HCT116 (cell line): ENCODE data around the gene KCNIP3. TPM values are rescaled to one million over a fixed set of nuclear protein-coding genes. Genes with fewer than 3 reads are reported as not detected.

Experiments
- ATAC-seq: fragments of 200-7000 bp; cut with Tn5 transposase; 2 replicates; pipeline ENCODE4 v1.9.1; 2020; ENCODE audit warnings: mild to moderate bottlenecking, moderate library complexity
- BruUV-seq: library from RNA; stranded (reverse); fragments of 400-500 nt; replicated peaks from 2 replicates; lab custom pipeline; 2021; lab: Mats Ljungman, UMichigan
- CTCF ChIA-PET: fragments of 300-600 bp; sonication (Branson Sonifier 250); formaldehyde crosslinking; loops from one replicate; lab custom pipeline; 2021; ENCODE audit warnings: antibody characterized with exemption; lab: Charles Lee
- POLR2A ChIA-PET: fragments of 300-600, 350-600 bp; sonication (Branson Sonifier 250); formaldehyde crosslinking; loops from one replicate; lab custom pipeline; 2021; ENCODE audit warnings: antibody characterized with exemption; lab: Charles Lee
- RAD21 ChIA-PET, 2 experiments: fragments of 300-600 bp; sonication (Branson Sonifier 250); formaldehyde crosslinking; loops; one replicate each; lab custom pipeline; 2023; ENCODE audit warnings: low total read pairs in 2 of 2; ENCODE audit not compliant: uncharacterized antibody in 2 of 2, unreplicated experiment in 2 of 2, low non-redundant PET in 1 of 2; lab: Charles Lee
- DNase-seq: peaks from one replicate; pipeline ENCODE4 v3.0.0-alpha.2; 2010; ENCODE audit warnings: low read depth, low spot score
- H2AFZ ChIP-seq: fragments of 200-600 bp; shearing (Covaris generic), sonication (generic); 2 replicates; pipeline ENCODE4 v1.6.1; 2017; ENCODE audit warnings: low read depth, mixed run types, mixed read lengths, antibody characterized with exemption, low read length; ENCODE audit not compliant: poor library complexity, severe bottlenecking
- H3K27ac ChIP-seq: 2 replicates; pipeline ENCODE4 v1.5.1; 2012; ENCODE audit warnings: low read depth, low read length
- H3K27me3 ChIP-seq: fragments of 200-600 bp; sonication (generic); 2 replicates; pipeline ENCODE4 v1.6.1; 2016; ENCODE audit warnings: mixed run types, low read length, mixed read lengths; ENCODE audit not compliant: insufficient read depth
- H3K36me3 ChIP-seq, 2 experiments: fragments of 200-500 bp in 1 of 2; fragments of 200-600 bp in 1 of 2; sonication (Bioruptor generic) in 1 of 2; sonication (generic) in 1 of 2; 2 replicates each; pipeline versions ENCODE4 v1.5.1 to v1.6.1; 2014 to 2016; ENCODE audit warnings: low read length in 2 of 2, inconsistent platforms in 1 of 2, mixed read lengths in 1 of 2, mixed run types in 1 of 2; ENCODE audit not compliant: insufficient read depth in 2 of 2, control insufficient read depth in 1 of 2
- H3K4me1 ChIP-seq, 2 experiments: fragments of 200-600 bp in 1 of 2; sonication (generic) in 1 of 2; 2 replicates each; pipeline versions ENCODE4 v1.5.1 to v1.6.1; 2012 to 2017; ENCODE audit warnings: low read length in 2 of 2, inconsistent platforms in 1 of 2, mild to moderate bottlenecking in 1 of 2, mixed read lengths in 1 of 2, mixed run types in 1 of 2, moderate library complexity in 1 of 2; ENCODE audit not compliant: insufficient read depth in 2 of 2, control insufficient read depth in 1 of 2
- H3K4me2 ChIP-seq: fragments of 200-600 bp; sonication (generic); 2 replicates; pipeline ENCODE4 v1.6.1; 2017; ENCODE audit warnings: mixed run types, low read length, mixed read lengths
- H3K4me3 ChIP-seq, 2 experiments: fragments of 200-600 bp in 1 of 2; sonication (generic) in 1 of 2; replicated peaks in 1 of 2; 2 replicates each; pipeline ENCODE4 v1.5.1; 2011 to 2016; ENCODE audit warnings: low read length in 2 of 2, control low read depth in 1 of 2, low read depth in 1 of 2, mild to moderate bottlenecking in 1 of 2, mixed read lengths in 1 of 2, mixed run types in 1 of 2
- H3K79me2 ChIP-seq: fragments of 200-600 bp; sonication (generic); 2 replicates; pipeline ENCODE4 v1.6.1; 2017; ENCODE audit warnings: mild to moderate bottlenecking, mixed run types, low read length, moderate library complexity, mixed read lengths; ENCODE audit not compliant: insufficient read depth
- H3K9ac ChIP-seq: fragments of 200-600 bp; sonication (generic); 2 replicates; pipeline ENCODE4 v1.6.1; 2016; ENCODE audit warnings: low read length, mixed read lengths
- H3K9me2 ChIP-seq: fragments of 200-600 bp; sonication (generic), shearing (Covaris generic); 2 replicates; pipeline ENCODE4 v1.6.1; 2017; ENCODE audit warnings: mixed run types, mild to moderate bottlenecking, moderate library complexity; ENCODE audit not compliant: insufficient read depth
- H3K9me3 ChIP-seq, 2 experiments: fragments of 200-500 bp in 1 of 2; fragments of 200-600 bp in 1 of 2; sonication (Bioruptor generic) in 1 of 2; sonication (generic) in 1 of 2; 2 replicates each; pipeline ENCODE4 v1.6.1; 2014 to 2017; ENCODE audit warnings: low read length in 2 of 2, mixed read lengths in 2 of 2, inconsistent platforms in 1 of 2, low read depth in 1 of 2, mild to moderate bottlenecking in 1 of 2, mixed run types in 1 of 2, moderate library complexity in 1 of 2; ENCODE audit not compliant: control insufficient read depth in 1 of 2, insufficient read depth in 1 of 2
- H4K20me1 ChIP-seq: fragments of 200-600 bp; sonication (generic), shearing (Covaris generic); 2 replicates; pipeline ENCODE4 v1.6.1; 2017; ENCODE audit warnings: mixed run types, mild to moderate bottlenecking, moderate library complexity; ENCODE audit not compliant: insufficient read depth
- CBX3 ChIP-seq: IDR thresholded peaks from 2 replicates; pipeline ENCODE4 v1.6.1; 2012; ENCODE audit warnings: low read depth
- CEBPB ChIP-seq: IDR thresholded peaks from 2 replicates; pipeline ENCODE4 v1.6.1; 2012; ENCODE audit warnings: low read depth
- EGR1 ChIP-seq: IDR thresholded peaks from 2 replicates; pipeline ENCODE4 v1.6.1; 2012; ENCODE audit warnings: low read depth
- EZH2 ChIP-seq: fragments of 200-600 bp; sonication (generic); IDR thresholded peaks from 2 replicates; pipeline ENCODE4 v1.6.1; 2017; ENCODE audit warnings: antibody characterized with exemption, mixed run types
- EZH2phosphoT487 ChIP-seq: fragments of 200-600 bp; IDR thresholded peaks from 2 replicates; pipeline ENCODE4 v1.6.1; 2018; ENCODE audit warnings: antibody characterized with exemption, borderline replicate concordance
- POLR2A ChIP-seq: IDR thresholded peaks from 2 replicates; pipeline ENCODE4 v1.7.0; 2011; ENCODE audit warnings: borderline replicate concordance; ENCODE audit not compliant: insufficient read depth, insufficient read length; ENCODE audit errors: extremely low read depth
- SIN3A ChIP-seq: IDR thresholded peaks from 2 replicates; pipeline ENCODE4 v1.6.1; 2012; ENCODE audit warnings: low read depth
- SP1 ChIP-seq: IDR thresholded peaks from 2 replicates; pipeline ENCODE4 v1.6.1; 2012; ENCODE audit warnings: low read depth
- SRF ChIP-seq: IDR thresholded peaks from 2 replicates; pipeline ENCODE4 v1.6.1; 2012; ENCODE audit warnings: low read depth
- TCF7L2 ChIP-seq: IDR thresholded peaks from 2 replicates; pipeline ENCODE4 v1.7.0; 2011; ENCODE audit warnings: borderline replicate concordance, inconsistent platforms; ENCODE audit not compliant: insufficient read depth, insufficient read length; ENCODE audit errors: extremely low read depth
- YY1 ChIP-seq: IDR thresholded peaks from 2 replicates; pipeline ENCODE4 v1.6.1; 2011; ENCODE audit warnings: low read length, low read depth, moderate library complexity, mild to moderate bottlenecking; ENCODE audit not compliant: insufficient replicate concordance; ENCODE audit errors: extremely low read depth
- ZFX ChIP-seq: fragments of 450-650 bp; IDR thresholded peaks from 2 replicates; pipeline ENCODE4 v1.6.1; 2017
- intact Hi-C: fragments of 100-400 bp; cut with micrococcal nuclease; formaldehyde crosslinking; loops from 2 replicates; pipeline ENCODE4 v1.10.0; 2022
- total RNA-seq: library from RNA; stranded (reverse); gene quantifications from one replicate; pipeline ENCODE4 v1.2.1, GENCODE V29; 2021; ENCODE audit not compliant: unreplicated experiment
- TF ChIP-seq, protein P1 (sequence below): IDR thresholded peaks from 2 replicates; pipeline ENCODE4 v1.6.1; 2012
- TF ChIP-seq, protein P2 (sequence below): IDR thresholded peaks from 2 replicates; pipeline ENCODE4 v1.6.1; 2011; ENCODE audit warnings: mild to moderate bottlenecking, low read length, moderate library complexity; ENCODE audit not compliant: insufficient replicate concordance; ENCODE audit errors: extremely low read depth

The KCNIP3 gene
- total RNA-seq, 1 experiment from 2014 or later: 3.1 TPM

GRCh38 chr2:95329401-95329800 lies 32.3 kb downstream of the KCNIP3 start:
- Histone ChIP-seq H3K9me2 (no peaks in the 10 kb centered on the region), H4K20me1 (no peaks in the 10 kb centered on the region), H3K27ac (no peak overlapping the region), H3K4me2 (no peak overlapping the region), H3K9me3 (no peaks in the 10 kb centered on the region), H3K9ac (no peak overlapping the region), H3K4me1 (peaks cover 11 to 18% of the 10 kb centered on the region in 2 experiments; a peak in 3 of 4 replicates), H3K79me2 (no peaks in the 10 kb centered on the region), H3K4me3 (no peak overlapping the region), H3K27me3 (no peaks in the 10 kb centered on the region), H3K36me3 (no peaks in the 10 kb centered on the region), H2AFZ (no peak overlapping the region)
- intact Hi-C loops: no loop called here
- no peak for TF ChIP-seq SP1
- TF ChIP-seq EZH2: no peak
- no peak for TF ChIP-seq EGR1
- TF ChIP-seq TCF7L2: no peak
- no peak for TF ChIP-seq CEBPB
- TF ChIP-seq, protein P1, sequence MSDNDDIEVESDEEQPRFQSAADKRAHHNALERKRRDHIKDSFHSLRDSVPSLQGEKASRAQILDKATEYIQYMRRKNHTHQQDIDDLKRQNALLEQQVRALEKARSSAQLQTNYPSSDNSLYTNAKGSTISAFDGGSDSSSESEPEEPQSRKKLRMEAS: no peak
- DNase-seq (no peak), ATAC-seq (no peak)
- RAD21 ChIA-PET: no interaction called here
- CTCF ChIA-PET: no interaction called here
- no TSS peak for BruUV-seq
- POLR2A ChIA-PET: no interaction called here

DNA sequence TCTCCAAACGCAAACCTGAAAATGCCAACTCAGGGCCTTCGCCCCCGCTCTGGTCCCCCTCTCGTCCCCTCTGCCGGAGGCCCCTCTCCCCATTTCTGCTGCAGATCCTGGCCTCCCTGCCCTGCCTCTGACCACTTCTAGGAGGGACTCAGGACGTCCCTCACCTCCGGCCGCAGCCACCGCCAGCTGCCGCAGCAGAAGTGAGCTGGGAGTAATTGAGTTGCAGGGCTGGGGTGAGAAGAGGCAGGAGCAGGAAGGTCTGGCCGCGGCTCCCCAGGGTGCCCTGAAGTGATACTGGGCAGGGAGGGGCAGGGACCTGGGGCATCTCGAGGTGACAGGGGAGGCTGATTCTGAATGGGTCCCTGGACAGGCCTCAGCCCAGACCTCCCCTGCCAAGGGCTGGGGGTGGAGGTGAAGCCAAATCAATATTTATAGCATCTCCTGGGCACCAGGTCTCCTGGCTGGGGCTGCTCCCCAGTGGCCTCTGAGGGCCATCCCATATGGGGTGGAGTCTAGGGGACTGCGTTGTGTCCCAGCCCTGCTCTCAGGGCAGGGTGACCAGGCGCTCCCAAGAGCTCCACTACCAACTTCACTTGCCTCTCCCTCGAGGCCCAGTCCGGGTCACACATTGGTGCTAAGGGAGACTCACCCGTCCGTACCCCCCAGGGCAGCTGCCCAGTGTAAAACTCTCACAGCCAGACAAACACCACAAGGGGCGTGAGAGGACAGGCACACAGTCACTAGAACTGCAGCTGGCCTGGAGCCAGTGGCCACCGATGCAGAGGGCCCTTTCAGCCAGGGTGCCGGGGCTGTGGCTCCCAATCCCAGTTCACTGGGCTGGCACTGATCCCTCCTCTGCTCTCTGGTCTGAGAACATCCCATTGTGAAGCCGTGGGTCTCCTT lies 33.0 kb downstream of the KCNIP3 start:
- Histone ChIP-seq H4K20me1 (no peaks in the 10 kb centered on the region), H3K9me2 (no peaks in the 10 kb centered on the region), H3K4me1 (peaks cover 16 to 22% of the 10 kb centered on the region in 2 experiments; a peak in 3 of 4 replicates), H3K4me2 (no peak overlapping the region), H3K79me2 (no peaks in the 10 kb centered on the region), H3K36me3 (no peaks in the 10 kb centered on the region), H2AFZ (no peak overlapping the region), H3K27ac (no peak overlapping the region), H3K9ac (no peak overlapping the region), H3K27me3 (no peaks in the 10 kb centered on the region), H3K9me3 (no peaks in the 10 kb centered on the region), H3K4me3 (no peak overlapping the region)
- RAD21 ChIA-PET: no interaction called here
- CTCF ChIA-PET: interaction anchor here (1.0 to 1.4 kb wide), 2 partner anchors 15 to 99 kb away, joined by 3 to 6 read pairs; no protein-coding TSS in a partner anchor
- no peak for DNase-seq
- intact Hi-C loops: no loop called here
- peak; percentile 23; the same call in 1 of the 2 replicates for ATAC-seq
- TF ChIP-seq SIN3A: no peak
- no peak for TF ChIP-seq CBX3
- TF ChIP-seq, protein P2, sequence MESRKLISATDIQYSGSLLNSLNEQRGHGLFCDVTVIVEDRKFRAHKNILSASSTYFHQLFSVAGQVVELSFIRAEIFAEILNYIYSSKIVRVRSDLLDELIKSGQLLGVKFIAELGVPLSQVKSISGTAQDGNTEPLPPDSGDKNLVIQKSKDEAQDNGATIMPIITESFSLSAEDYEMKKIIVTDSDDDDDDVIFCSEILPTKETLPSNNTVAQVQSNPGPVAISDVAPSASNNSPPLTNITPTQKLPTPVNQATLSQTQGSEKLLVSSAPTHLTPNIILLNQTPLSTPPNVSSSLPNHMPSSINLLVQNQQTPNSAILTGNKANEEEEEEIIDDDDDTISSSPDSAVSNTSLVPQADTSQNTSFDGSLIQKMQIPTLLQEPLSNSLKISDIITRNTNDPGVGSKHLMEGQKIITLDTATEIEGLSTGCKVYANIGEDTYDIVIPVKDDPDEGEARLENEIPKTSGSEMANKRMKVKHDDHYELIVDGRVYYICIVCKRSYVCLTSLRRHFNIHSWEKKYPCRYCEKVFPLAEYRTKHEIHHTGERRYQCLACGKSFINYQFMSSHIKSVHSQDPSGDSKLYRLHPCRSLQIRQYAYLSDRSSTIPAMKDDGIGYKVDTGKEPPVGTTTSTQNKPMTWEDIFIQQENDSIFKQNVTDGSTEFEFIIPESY: no peak
- no peak for TF ChIP-seq SRF
- TF ChIP-seq, protein P1: no peak
- TF ChIP-seq EZH2phosphoT487: no peak
- TF ChIP-seq EZH2: no peak
- no peak for TF ChIP-seq ZFX
- TF ChIP-seq YY1: no peak
- TF ChIP-seq CEBPB: no peak
- TF ChIP-seq POLR2A: no peak
- BruUV-seq: no TSS peak
- POLR2A ChIA-PET: no interaction called here
